HepG2 (cell line): ENCODE data around the gene CDK11A. TPM values are rescaled to one million over a fixed set of nuclear protein-coding genes. Genes with fewer than 3 reads are reported as not detected.

Experiments used
- EP300 ChIP-seq, 3 experiments: sonication (generic) in 1 of 3; formaldehyde crosslinking in 1 of 3; IDR thresholded peaks; 2 replicates each; pipeline versions ENCODE4 v1.5.1 to v1.6.1; 2011 to 2020; ENCODE audit warnings: low read depth in 2 of 3, low read length in 2 of 3, borderline replicate concordance in 1 of 3, improper control_type of control experiment in 1 of 3, mild to moderate bottlenecking in 1 of 3, missing genetic modification reagents in 1 of 3, moderate library complexity in 1 of 3
- FOXK1 ChIP-seq: sonication (generic); formaldehyde crosslinking; IDR thresholded peaks from 2 replicates; pipeline ENCODE4 v1.4.0; 2020; ENCODE audit warnings: low read depth, missing genetic modification reagents, borderline replicate concordance
- HOXA3 ChIP-seq: sonication (generic); formaldehyde crosslinking; IDR thresholded peaks from 2 replicates; pipeline ENCODE4 v1.5.0; 2020; ENCODE audit warnings: missing genetic modification reagents
- NCOA2 ChIP-seq: sonication (generic); formaldehyde crosslinking; IDR thresholded peaks from 2 replicates; pipeline ENCODE4 v1.8.0; 2022; ENCODE audit warnings: inconsistent platforms
- PHF21A ChIP-seq: sonication (generic); formaldehyde crosslinking; IDR thresholded peaks from 2 replicates; pipeline ENCODE4 v1.5.0; 2020; ENCODE audit warnings: mild to moderate bottlenecking, missing genetic modification reagents
- RXRB ChIP-seq: IDR thresholded peaks from 2 replicates; pipeline ENCODE4 v1.6.1; 2016; ENCODE audit warnings: borderline replicate concordance, missing genetic modification reagents, missing compliant biosample characterization
- SSRP1 ChIP-seq: IDR thresholded peaks from 2 replicates; pipeline ENCODE4 v1.6.1; 2016; ENCODE audit warnings: control low read depth
- WIZ ChIP-seq: sonication (generic); formaldehyde crosslinking; IDR thresholded peaks from 2 replicates; pipeline ENCODE4 v1.5.1; 2020; ENCODE audit warnings: mild to moderate bottlenecking, missing genetic modification reagents
- ZFX ChIP-seq: sonication (generic); formaldehyde crosslinking; IDR thresholded peaks from 2 replicates; pipeline ENCODE4 v1.4.0; 2020; ENCODE audit warnings: mild to moderate bottlenecking, low read depth, missing genetic modification reagents, moderate library complexity
- ZNF281 ChIP-seq: sonication (generic); formaldehyde crosslinking; IDR thresholded peaks from 2 replicates; pipeline ENCODE4 v1.4.0; 2020; ENCODE audit warnings: missing genetic modification reagents, borderline replicate concordance
- ZNF331 ChIP-seq: sonication (generic); formaldehyde crosslinking; IDR thresholded peaks from 2 replicates; pipeline ENCODE4 v1.4.0; 2020; ENCODE audit warnings: missing genetic modification reagents
- ZNF644 ChIP-seq: IDR thresholded peaks from 2 replicates; pipeline ENCODE4 v1.6.1; 2016; ENCODE audit warnings: low read depth
- ZNF761 ChIP-seq: sonication (generic); formaldehyde crosslinking; conservative IDR thresholded peaks from 2 replicates; pipeline ENCODE4 v1.4.0; 2020; ENCODE audit warnings: mild to moderate bottlenecking, missing genetic modification reagents
- ZNF773 ChIP-seq: sonication (generic); formaldehyde crosslinking; IDR thresholded peaks from 2 replicates; pipeline ENCODE4 v1.4.0; 2020; ENCODE audit warnings: missing genetic modification reagents, borderline replicate concordance
- ZSCAN9 ChIP-seq: IDR thresholded peaks from 2 replicates; pipeline ENCODE4 v1.6.1; 2016; ENCODE audit warnings: borderline replicate concordance
- polyA plus RNA-seq, 8 experiments: library from polyadenylated mRNA; depleted of rRNA in 3 of 8; stranded (reverse) in 7 of 8; unstranded in 1 of 8; fragments of >200 nt; fragmentation: Illumina TruSeq in 4 of 8; extraction: Trizol in 4 of 8; gene quantifications; 2 replicates each; pipeline versions ENCODE4 v1.2.1 to v1.2.3, GENCODE V29; 2011 to 2016; ENCODE audit warnings: low read depth in 4 of 8, missing spikeins in 1 of 8, mixed read lengths in 1 of 8; ENCODE audit not compliant: insufficient read depth in 1 of 8
- total RNA-seq, 5 experiments: library from RNA; depleted of rRNA; stranded (reverse); fragments of >200 nt; fragmentation: Illumina TruSeq; extraction: Trizol; gene quantifications; 2 replicates each; pipeline ENCODE4 v1.2.3, GENCODE V29; 2016; ENCODE audit warnings: low read depth in 1 of 5
- TF ChIP-seq, protein P1 (sequence below): sonication (generic); formaldehyde crosslinking; IDR thresholded peaks from 2 replicates; pipeline ENCODE4 v1.5.1; 2020; ENCODE audit warnings: mild to moderate bottlenecking, missing genetic modification reagents, moderate library complexity
- TF ChIP-seq, protein P2 (sequence below): sonication (generic); formaldehyde crosslinking; IDR thresholded peaks from 2 replicates; pipeline ENCODE4 v1.4.0; 2020; ENCODE audit warnings: missing genetic modification reagents, borderline replicate concordance
- TF ChIP-seq, protein P3 (sequence below), 2 experiments: fragments of 450-650 bp in 1 of 2; sonication (generic) in 1 of 2; formaldehyde crosslinking; IDR thresholded peaks; 2 replicates each; pipeline versions ENCODE4 v1.5.0 to v1.8.0; 2020 to 2022; ENCODE audit warnings: mild to moderate bottlenecking in 1 of 2, missing genetic modification reagents in 1 of 2

CDK11A gene
- total and polyA plus RNA-seq, 2 of the 13 experiments (the other 11 are each of a cell fraction or from before 2014, with no cell fraction given): 11.2 to 17.9 TPM

DNA sequence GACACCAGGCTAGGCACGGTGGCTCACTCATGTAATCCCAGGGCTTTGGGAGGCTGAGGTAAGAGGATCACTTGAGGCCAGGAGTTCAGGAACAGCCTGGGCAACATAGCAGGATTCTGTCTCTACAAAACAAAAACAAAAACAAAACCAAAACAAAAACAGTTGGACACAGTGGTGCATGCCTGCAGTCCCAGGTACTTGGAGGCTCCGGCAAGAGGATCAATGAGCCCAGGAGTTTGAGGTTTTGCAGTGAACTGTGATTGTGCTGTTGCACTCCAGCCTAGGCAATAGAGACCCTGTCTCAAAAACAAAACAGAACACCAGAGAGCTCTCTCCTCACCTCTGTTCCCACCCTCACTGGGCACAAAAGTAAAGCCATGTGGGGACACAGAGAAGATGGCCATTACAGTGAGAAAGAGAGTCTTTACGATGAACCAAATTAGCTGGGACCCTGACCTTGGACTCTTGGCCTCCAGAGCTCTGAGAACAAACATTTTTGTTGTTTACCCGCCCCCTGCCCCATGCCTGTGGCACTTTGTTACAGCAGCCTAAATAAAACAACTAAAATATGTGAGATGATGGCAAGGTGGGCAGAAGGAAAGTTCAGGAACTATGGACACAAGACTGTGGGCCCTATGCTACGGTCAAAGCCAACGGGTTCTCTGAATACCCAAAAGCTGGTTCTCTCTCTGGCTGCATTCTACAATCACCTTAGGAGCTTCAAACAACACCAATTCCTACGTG is 44.3 kb upstream of the CDK11A start (continued):
- TF ChIP-seq WIZ (CRISPR knock-in tag): no peak
- TF ChIP-seq RXRB: peak; percentile 67
- no peak for TF ChIP-seq ZNF773 (CRISPR knock-in tag)
- peak; percentile 27; the same call in 1 of the 2 replicates for TF ChIP-seq ZSCAN9 (CRISPR knock-in tag)
- peak in 1 of 2 experiments; percentile 50; a peak in 1 of 4 replicates for TF ChIP-seq EP300 (IDR thresholded peaks at IDR 0.05; ENCODE audit: low read depth in 2 of 2, low read length in 2 of 2)
- no peak for TF ChIP-seq EP300 (CRISPR knock-in tag; IDR thresholded peaks at IDR 0.05; ENCODE audit: borderline replicate concordance)
- 0 out of 2 replicates have a peak, but pooled peaks have one; percentile 40 for TF ChIP-seq SSRP1 (CRISPR knock-in tag)
- TF ChIP-seq ZNF331 (CRISPR knock-in tag): peak; percentile 54; the same call in 1 of the 2 replicates
- TF ChIP-seq ZNF281 (CRISPR knock-in tag): peak; percentile 27; the same call in 1 of the 2 replicates
- TF ChIP-seq ZNF644 (CRISPR knock-in tag): no peak
- TF ChIP-seq PHF21A: 0 out of 2 replicates have a peak, but pooled peaks have one; percentile 65
- peak; percentile 46; the same call in 1 of the 2 replicates for TF ChIP-seq FOXK1 (CRISPR knock-in tag)
- 0 out of 2 replicates have a peak, but pooled peaks have one; percentile 53 for TF ChIP-seq NCOA2 (CRISPR knock-in tag)
- TF ChIP-seq, protein P1, sequence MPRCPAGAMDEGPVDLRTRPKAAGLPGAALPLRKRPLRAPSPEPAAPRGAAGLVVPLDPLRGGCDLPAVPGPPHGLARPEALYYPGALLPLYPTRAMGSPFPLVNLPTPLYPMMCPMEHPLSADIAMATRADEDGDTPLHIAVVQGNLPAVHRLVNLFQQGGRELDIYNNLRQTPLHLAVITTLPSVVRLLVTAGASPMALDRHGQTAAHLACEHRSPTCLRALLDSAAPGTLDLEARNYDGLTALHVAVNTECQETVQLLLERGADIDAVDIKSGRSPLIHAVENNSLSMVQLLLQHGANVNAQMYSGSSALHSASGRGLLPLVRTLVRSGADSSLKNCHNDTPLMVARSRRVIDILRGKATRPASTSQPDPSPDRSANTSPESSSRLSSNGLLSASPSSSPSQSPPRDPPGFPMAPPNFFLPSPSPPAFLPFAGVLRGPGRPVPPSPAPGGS (CRISPR knock-in tag): 0 out of 2 replicates have a peak, but pooled peaks have one; percentile 34
- TF ChIP-seq HOXA3 (CRISPR knock-in tag): peak; percentile 50
- 0 out of 2 replicates have a peak, but pooled peaks have one; percentile 33 for TF ChIP-seq ZNF761
- TF ChIP-seq, protein P2, sequence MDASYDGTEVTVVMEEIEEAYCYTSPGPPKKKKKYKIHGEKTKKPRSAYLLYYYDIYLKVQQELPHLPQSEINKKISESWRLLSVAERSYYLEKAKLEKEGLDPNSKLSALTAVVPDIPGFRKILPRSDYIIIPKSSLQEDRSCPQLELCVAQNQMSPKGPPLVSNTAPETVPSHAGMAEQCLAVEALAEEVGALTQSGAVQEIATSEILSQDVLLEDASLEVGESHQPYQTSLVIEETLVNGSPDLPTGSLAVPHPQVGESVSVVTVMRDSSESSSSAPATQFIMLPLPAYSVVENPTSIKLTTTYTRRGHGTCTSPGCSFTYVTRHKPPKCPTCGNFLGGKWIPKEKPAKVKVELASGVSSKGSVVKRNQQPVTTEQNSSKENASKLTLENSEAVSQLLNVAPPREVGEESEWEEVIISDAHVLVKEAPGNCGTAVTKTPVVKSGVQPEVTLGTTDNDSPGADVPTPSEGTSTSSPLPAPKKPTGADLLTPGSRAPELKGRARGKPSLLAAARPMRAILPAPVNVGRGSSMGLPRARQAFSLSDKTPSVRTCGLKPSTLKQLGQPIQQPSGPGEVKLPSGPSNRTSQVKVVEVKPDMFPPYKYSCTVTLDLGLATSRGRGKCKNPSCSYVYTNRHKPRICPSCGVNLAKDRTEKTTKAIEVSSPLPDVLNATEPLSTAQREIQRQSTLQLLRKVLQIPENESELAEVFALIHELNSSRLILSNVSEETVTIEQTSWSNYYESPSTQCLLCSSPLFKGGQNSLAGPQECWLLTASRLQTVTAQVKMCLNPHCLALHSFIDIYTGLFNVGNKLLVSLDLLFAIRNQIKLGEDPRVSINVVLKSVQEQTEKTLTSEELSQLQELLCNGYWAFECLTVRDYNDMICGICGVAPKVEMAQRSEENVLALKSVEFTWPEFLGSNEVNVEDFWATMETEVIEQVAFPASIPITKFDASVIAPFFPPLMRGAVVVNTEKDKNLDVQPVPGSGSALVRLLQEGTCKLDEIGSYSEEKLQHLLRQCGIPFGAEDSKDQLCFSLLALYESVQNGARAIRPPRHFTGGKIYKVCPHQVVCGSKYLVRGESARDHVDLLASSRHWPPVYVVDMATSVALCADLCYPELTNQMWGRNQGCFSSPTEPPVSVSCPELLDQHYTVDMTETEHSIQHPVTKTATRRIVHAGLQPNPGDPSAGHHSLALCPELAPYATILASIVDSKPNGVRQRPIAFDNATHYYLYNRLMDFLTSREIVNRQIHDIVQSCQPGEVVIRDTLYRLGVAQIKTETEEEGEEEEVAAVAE (CRISPR knock-in tag): 0 out of 2 replicates have a peak, but pooled peaks have one; percentile 52
- TF ChIP-seq, protein P3, sequence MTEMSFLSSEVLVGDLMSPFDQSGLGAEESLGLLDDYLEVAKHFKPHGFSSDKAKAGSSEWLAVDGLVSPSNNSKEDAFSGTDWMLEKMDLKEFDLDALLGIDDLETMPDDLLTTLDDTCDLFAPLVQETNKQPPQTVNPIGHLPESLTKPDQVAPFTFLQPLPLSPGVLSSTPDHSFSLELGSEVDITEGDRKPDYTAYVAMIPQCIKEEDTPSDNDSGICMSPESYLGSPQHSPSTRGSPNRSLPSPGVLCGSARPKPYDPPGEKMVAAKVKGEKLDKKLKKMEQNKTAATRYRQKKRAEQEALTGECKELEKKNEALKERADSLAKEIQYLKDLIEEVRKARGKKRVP (CRISPR knock-in tag; IDR thresholded peaks at IDR 0.05): 0 out of 4 replicates have a peak, but pooled peaks of 1 of the 2 experiments have one; percentile 41
- peak; percentile 14; the same call in 1 of the 2 replicates for TF ChIP-seq ZFX (CRISPR knock-in tag)
